IPS-18c (cell line): Measurements from ENCODE around the gene VRTN.
"Not testable (repeated sequence)": the region's sequence is repeated elsewhere in the genome, so short reads cannot be mapped to it uniquely, and the experiment has no call there.

ENCODE experiments used
- H3K4me3 ChIP-seq: 2 replicates; pipeline ENCODE4 v1.7.0; 2013; ENCODE audit warnings: low read depth, mild to moderate bottlenecking, low read length, moderate library complexity; ENCODE audit not compliant: insufficient read depth
- H3K9me3 ChIP-seq: one replicate; pipeline ENCODE4 v1.6.1; 2013; ENCODE audit warnings: mild to moderate bottlenecking, low read length, moderate library complexity; ENCODE audit not compliant: control insufficient read depth, insufficient read depth

Gene VRTN

DNA sequence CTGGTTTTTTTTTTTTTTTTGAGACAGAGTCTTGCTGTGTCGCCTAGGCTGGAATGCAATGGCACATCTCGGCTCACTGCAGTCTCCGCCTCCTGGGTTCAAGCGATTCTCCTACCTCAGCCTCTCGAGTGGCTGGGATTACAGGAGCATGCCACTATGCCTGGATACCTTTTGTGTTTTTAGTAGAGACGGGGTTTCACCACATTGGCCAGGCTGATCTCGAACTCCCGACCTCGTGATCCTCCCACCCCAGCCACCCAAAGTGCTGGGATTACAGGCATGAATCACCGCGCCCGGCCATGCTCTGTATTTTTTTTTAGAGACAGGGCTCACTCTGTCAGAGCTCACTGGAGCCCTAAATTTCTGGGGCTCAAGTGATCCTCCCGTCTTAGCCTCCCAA lies 32.6 kb downstream of the VRTN start:
- no peak overlapping the region for H3K4me3 ChIP-seq

DNA sequence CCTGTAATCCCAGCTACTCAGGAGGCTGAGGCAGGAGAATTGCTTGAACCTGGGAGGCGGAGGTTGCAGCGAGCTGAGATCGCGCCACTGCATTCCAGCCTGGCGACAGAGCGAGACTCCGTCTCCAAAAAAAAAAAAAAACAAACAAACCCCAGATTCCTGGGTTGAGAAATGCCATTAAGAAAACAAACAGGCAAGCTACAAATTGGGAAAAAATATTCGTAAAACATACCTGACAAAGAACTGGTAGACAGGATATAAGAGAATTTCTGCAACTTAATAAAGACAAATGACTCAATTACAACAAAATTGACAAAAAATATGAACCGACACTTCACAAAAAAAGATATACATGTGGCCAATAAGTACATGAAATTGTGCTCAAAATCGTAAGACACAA lies 33.3 kb downstream of the VRTN start:
- H3K4me3 ChIP-seq, H3K9me3 ChIP-seq: not testable (repeated sequence)

More for the DNA sequence above, 32.6 kb downstream of the VRTN start:
- no peaks in the 10 kb centered on the region for H3K9me3 ChIP-seq

- Histone ChIP-seq H3K9me3 (no peaks in the 10 kb centered on the region), H3K4me3 (no peak overlapping the region)
Observed at GRCh38 chr14:74382231-74382630, 34.0 kb downstream of the VRTN start.

DNA sequence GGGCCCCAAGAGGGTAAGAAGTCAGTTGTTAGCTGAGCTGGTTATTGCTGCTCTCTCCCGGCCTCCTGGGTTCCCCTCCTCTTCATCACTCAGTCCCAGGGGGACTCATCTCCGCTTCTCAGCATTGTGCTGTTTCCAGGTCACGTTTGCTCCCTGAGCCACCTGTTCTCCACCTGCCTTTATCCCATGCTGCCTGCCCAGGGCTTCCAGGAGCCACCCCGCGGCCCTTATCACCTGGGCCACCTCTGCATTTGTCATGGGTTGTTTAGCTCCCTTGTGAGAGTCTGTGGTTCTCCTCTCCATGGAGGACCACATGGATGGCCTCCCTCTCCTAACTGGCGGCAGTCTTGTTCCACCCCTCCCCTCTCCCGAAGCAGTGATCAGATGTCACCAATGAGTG lies 41.7 kb downstream of the VRTN start:
- H3K4me3 ChIP-seq, result no peak overlapping the region
- no peaks in the 10 kb centered on the region for H3K9me3 ChIP-seq

- not testable (repeated sequence) for H3K4me3 ChIP-seq, H3K9me3 ChIP-seq
Observed at GRCh38 chr14:74390505-74390904, 42.2 kb downstream of the VRTN start.

GRCh38 chr14:74391479-74391878 lies 43.2 kb downstream of the VRTN start:
- Histone ChIP-seq H3K4me3 (no peak overlapping the region), H3K9me3 (no peaks in the 10 kb centered on the region)

- Histone ChIP-seq H3K4me3 (no peak overlapping the region), H3K9me3 (no peaks in the 10 kb centered on the region)
Observed at GRCh38 chr14:74392616-74393570, 44.6 kb downstream of the VRTN start.

DNA sequence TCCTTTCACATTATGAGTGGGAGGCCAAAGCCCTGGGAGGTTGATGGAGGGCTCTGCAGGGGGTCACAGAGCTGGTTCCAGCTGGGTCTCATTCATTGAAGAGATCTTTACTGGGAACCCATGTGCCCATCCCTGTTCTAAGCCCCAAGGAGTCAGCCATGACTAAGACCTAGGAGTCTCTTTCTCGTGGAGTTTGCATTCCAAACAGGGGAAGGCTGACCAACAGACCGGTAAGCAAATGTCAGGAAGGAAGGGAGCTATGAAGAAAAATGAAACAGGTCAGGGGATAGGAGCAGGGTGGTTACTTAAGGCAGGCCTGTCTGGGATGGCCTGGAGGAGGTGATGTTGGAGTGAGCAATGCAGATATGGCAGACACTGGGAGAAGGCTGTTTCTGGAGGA lies 46.3 kb downstream of the VRTN start:
- H3K9me3 ChIP-seq, result no peaks in the 10 kb centered on the region
- H3K4me3 ChIP-seq, result no peak overlapping the region

DNA sequence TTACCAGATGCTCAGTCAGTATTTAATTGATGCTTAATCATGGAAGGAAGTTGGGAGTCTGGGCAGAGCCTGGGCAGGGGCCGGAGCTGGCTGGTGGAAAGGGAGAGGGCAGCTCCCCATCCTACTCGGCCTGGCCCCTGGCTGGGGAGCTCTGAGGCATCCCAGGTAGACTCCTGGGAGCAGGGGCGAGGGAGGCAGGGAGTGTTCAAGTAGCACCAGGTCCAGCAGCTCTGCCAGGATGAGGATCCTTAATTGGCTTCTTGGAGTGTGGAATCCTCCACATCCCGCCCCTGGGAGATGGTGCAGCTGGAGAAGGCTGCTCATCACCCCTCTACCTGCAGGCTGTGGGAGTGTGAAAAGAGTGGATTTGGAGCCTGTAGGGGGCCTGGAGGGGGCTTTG lies 46.8 kb downstream of the VRTN start:
- Histone ChIP-seq H3K9me3 (no peaks in the 10 kb centered on the region), H3K4me3 (no peak overlapping the region)

GRCh38 chr14:74400031-74400685 lies 51.9 kb downstream of the VRTN start:
- no peaks in the 10 kb centered on the region for H3K9me3 ChIP-seq
- H3K4me3 ChIP-seq, result no peak overlapping the region

GRCh38 chr14:74400919-74401503 lies 52.7 kb downstream of the VRTN start:
- H3K4me3 ChIP-seq, result no peak overlapping the region

GRCh38 chr14:74401504-74402241 lies 53.4 kb downstream of the VRTN start:
- no peaks in the 10 kb centered on the region for H3K9me3 ChIP-seq
- peak overlapping the region; percentile 25; the same call in 1 of the 2 replicates for H3K4me3 ChIP-seq

More at GRCh38 chr14:74400919-74401503, 52.7 kb downstream of the VRTN start:
- H3K9me3 ChIP-seq, result no peaks in the 10 kb centered on the region

DNA sequence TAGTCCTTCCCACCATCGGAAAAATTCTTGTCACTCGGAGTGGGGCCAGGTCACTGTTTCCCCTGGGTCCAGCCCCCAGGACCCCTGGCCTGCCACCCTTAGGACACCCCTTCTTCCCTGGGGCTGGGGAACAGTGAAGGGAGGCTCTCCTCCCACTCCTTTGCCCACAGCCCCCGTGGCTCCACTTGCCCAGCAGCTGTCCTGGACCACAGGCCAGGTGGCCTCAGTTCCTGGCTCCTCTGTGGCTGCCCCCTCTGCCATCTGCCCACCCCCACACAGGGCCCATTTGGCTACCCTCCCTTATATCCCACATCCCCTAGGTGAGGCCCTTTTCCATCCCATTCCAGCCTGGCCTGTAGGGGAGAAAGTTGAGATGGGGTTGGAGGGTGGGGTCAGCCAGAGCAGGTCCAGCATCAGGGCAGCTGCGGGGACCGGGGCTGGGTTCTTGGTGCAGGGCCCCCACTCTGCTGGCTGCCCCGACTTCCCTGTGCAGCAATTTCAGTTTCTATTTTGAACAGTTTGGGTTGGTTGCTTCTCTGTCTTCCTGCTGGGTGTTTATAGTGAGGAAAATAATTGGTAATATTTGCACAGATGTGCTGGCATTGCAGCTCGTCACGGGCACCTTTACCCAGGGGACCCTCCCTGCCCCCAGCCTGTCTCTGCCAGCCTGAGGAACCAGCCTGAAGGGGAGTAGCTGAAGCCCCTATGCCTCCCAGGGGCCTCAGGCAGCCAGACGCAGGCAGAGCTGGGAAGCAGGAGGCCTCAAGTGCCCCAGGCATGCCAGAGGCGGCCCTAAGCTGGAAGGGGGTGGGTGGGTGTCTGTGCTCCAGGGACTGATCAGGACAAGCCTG lies 54.4 kb downstream of the VRTN start:
- Histone ChIP-seq H3K9me3 (no peaks in the 10 kb centered on the region), H3K4me3 (no peak overlapping the region)

DNA sequence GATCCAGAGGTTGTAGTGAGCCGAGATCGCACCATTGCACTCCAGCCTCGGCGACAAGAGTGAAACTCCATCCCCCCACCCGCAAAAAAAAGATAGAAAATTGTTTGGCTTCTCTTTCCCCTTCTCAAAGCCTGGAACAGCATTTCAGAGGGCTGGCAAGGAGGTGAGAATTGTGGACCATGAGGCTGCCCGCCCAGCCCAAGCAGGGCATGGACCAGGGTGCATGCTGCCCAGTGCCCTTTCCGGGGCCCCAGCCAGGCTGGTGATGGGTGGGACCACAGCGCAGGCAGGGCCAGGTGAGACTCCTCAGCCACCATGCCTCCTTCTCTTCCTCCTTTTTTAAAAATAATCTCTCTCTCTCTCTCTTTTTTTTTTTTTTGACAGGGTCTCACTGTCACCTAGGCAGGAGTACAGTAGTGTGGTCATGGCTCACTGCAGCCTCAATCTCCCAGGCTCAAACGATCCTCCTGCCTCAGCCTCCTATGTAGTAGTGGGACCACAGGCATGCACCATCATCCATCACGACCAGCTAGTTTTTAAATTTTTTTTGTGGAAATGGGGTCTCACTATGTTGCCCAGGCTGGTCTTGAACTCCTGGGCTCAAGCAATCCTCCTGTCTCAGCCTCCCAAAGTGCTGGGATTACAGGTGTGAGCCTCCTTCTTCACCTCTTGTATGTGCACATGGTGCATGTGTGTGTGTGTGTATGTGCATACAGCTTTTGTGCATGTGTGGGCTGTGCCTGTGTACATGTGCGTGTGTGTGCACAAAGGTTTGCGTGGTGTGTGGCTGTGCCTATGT lies 55.5 kb downstream of the VRTN start:
- no peak overlapping the region for H3K4me3 ChIP-seq
- no peaks in the 10 kb centered on the region for H3K9me3 ChIP-seq

DNA sequence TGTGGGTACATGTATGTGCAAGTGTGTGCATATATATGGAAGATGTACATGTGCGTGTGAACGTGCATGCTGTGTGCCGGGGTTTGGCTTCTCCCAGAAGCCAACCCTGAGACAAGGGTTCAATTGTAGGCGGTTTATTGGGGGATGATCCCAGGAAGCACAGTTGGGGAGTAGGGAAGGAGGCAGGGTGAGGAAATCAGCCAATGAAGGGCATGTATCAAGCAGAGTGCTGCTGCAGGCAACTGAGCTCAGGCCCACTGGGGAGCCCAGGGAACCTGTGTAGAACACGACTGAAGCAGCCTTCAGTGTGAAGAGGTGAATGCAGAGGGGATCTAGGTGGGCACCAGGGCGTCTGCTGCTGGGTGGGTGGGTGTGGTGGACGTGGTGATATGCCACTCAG lies 56.2 kb downstream of the VRTN start:
- Histone ChIP-seq H3K9me3 (no peaks in the 10 kb centered on the region), H3K4me3 (no peak overlapping the region)

- no peak overlapping the region for H3K4me3 ChIP-seq
- H3K9me3 ChIP-seq, result no peaks in the 10 kb centered on the region
Observed at GRCh38 chr14:74405663-74406062, 57.4 kb downstream of the VRTN start.
